SK-N-SH (cell line): ENCODE data around the gene ZDHHC14. TPM values are rescaled to one million over a fixed set of nuclear protein-coding genes. Genes with fewer than 3 reads are reported as not detected.

Experiments used
- CTCF ChIA-PET: fragments of 300-600, 350-600 bp; formaldehyde crosslinking; extraction: SDS; loops from one replicate; lab custom pipeline; 2021; lab: Yijun Ruan, JAX
- POLR2A ChIA-PET: fragments of 350-600 bp; sonication (Branson Sonifier 250); formaldehyde crosslinking; extraction: SDS; loops from one replicate; lab custom pipeline; 2020; ENCODE audit warnings: antibody characterized with exemption, inconsistent platforms; lab: Yijun Ruan, JAX
- DNase-seq: peaks from one replicate; pipeline ENCODE4 v3.0.0; 2012
- H2AFZ ChIP-seq: fragments of 200-600 bp; sonication (generic); 2 replicates; pipeline ENCODE4 v1.8.1; 2016; ENCODE audit warnings: antibody characterized with exemption, mild to moderate bottlenecking, low read depth
- H3F3A ChIP-seq: fragments of 200-600 bp; sonication (generic); replicated peaks from 2 replicates; pipeline ENCODE3; 2016; ENCODE audit warnings: antibody characterized with exemption, mild to moderate bottlenecking; ENCODE audit not compliant: insufficient read depth
- H3K27ac ChIP-seq, 2 experiments: fragments of 200-500 bp in 1 of 2; fragments of 200-600 bp in 1 of 2; sonication (Bioruptor generic) in 1 of 2; sonication (generic), shearing (Covaris generic) in 1 of 2; 2 replicates each; pipeline versions ENCODE4 v1.5.1 to v1.6.1; 2014 to 2016; ENCODE audit warnings: low read depth in 2 of 2, inconsistent platforms in 1 of 2, low read length in 1 of 2, mild to moderate bottlenecking in 1 of 2, mixed read lengths in 1 of 2
- H3K27me3 ChIP-seq: fragments of 200-600 bp; sonication (generic), shearing (Covaris generic); 2 replicates; pipeline ENCODE4 v1.6.1; 2016; ENCODE audit warnings: mixed run types; ENCODE audit not compliant: insufficient read depth
- H3K36me3 ChIP-seq, 2 experiments: fragments of 200-500 bp in 1 of 2; fragments of 200-600 bp in 1 of 2; sonication (Bioruptor generic) in 1 of 2; sonication (generic) in 1 of 2; replicated peaks in 1 of 2; 2 replicates each; pipeline versions ENCODE3 to v1.5.1; 2014 to 2016; ENCODE audit warnings: low read length in 1 of 2, mild to moderate bottlenecking in 1 of 2; ENCODE audit not compliant: insufficient read depth in 2 of 2, control insufficient read depth in 1 of 2
- H3K4me1 ChIP-seq, 2 experiments: fragments of 200-500 bp in 1 of 2; fragments of 200-600 bp in 1 of 2; sonication (Bioruptor generic) in 1 of 2; sonication (generic), shearing (Covaris generic) in 1 of 2; 2 replicates each; pipeline versions ENCODE4 v1.5.1 to v1.6.1; 2014 to 2016; ENCODE audit warnings: low read depth in 1 of 2, low read length in 1 of 2, mixed run types in 1 of 2; ENCODE audit not compliant: insufficient read depth in 2 of 2, control insufficient read depth in 1 of 2
- H3K4me2 ChIP-seq: fragments of 200-600 bp; sonication (generic), shearing (Covaris generic); 2 replicates; pipeline ENCODE4 v1.6.1; 2017; ENCODE audit warnings: mixed run types
- H3K4me3 ChIP-seq, 2 experiments: fragments of 200-500 bp in 1 of 2; fragments of 200-600 bp in 1 of 2; sonication (Bioruptor generic) in 1 of 2; sonication (generic), shearing (Covaris generic) in 1 of 2; 2 replicates each; pipeline versions ENCODE4 v1.5.1 to v1.8.1; 2014 to 2016; ENCODE audit warnings: low read depth in 2 of 2, inconsistent platforms in 1 of 2, low read length in 1 of 2, mild to moderate bottlenecking in 1 of 2, mixed read lengths in 1 of 2, moderate library complexity in 1 of 2
- H3K79me2 ChIP-seq: fragments of 200-600 bp; sonication (generic); 2 replicates; pipeline ENCODE4 v1.8.1; 2017; ENCODE audit warnings: mild to moderate bottlenecking; ENCODE audit not compliant: insufficient read depth
- H3K9ac ChIP-seq: fragments of 200-600 bp; sonication (generic); 2 replicates; pipeline ENCODE4 v1.6.1; 2017; ENCODE audit warnings: mixed run types
- H3K9me2 ChIP-seq: fragments of 200-600 bp; sonication (generic); 2 replicates; pipeline ENCODE4 v1.6.1; 2017; ENCODE audit warnings: mixed run types
- H3K9me3 ChIP-seq: fragments of 200-600 bp; sonication (generic); 2 replicates; pipeline ENCODE4 v1.6.1; 2017; ENCODE audit warnings: mixed run types, mild to moderate bottlenecking, moderate library complexity
- H4K20me1 ChIP-seq: fragments of 200-600 bp; sonication (generic); 2 replicates; pipeline ENCODE4 v1.6.1; 2017; ENCODE audit warnings: mild to moderate bottlenecking, mixed run types; ENCODE audit not compliant: insufficient read depth
- CHD2 ChIP-seq: fragments of 150-350 bp; IDR thresholded peaks from 2 replicates; pipeline ENCODE4 v1.6.1; 2018; ENCODE audit warnings: low read length; ENCODE audit not compliant: partially characterized antibody
- ELF1 ChIP-seq: IDR thresholded peaks from 2 replicates; pipeline ENCODE4 v1.4.0; 2012
- EP300 ChIP-seq, 2 experiments: IDR thresholded peaks; 2 replicates each; pipeline versions ENCODE4 v1.4.0 to v1.6.1; 2012; ENCODE audit warnings: borderline replicate concordance in 1 of 2, low read depth in 1 of 2, low read length in 1 of 2
- EZH2phosphoT487 ChIP-seq: fragments of 200-600 bp; sonication (generic); IDR thresholded peaks from 2 replicates; pipeline ENCODE4 v1.6.1; 2017; ENCODE audit warnings: low read depth, mixed run types, mild to moderate bottlenecking, antibody characterized with exemption, moderate library complexity, borderline replicate concordance
- FOSL2 ChIP-seq: IDR thresholded peaks from 2 replicates; pipeline ENCODE4 v1.4.0; 2012; ENCODE audit warnings: low read depth, mild to moderate bottlenecking, moderate library complexity, borderline replicate concordance
- FOXJ3 ChIP-seq: sonication (generic); formaldehyde crosslinking; IDR thresholded peaks from 2 replicates; pipeline ENCODE4 v1.5.1; 2020; ENCODE audit warnings: mild to moderate bottlenecking, missing genetic modification reagents
- GABPA ChIP-seq: IDR thresholded peaks from 2 replicates; pipeline ENCODE4 v1.4.0; 2012; ENCODE audit warnings: low read depth, mild to moderate bottlenecking
- GATA2 ChIP-seq: sonication (generic); formaldehyde crosslinking; IDR thresholded peaks from 2 replicates; pipeline ENCODE4 v1.5.0; 2020; ENCODE audit warnings: mild to moderate bottlenecking, missing genetic modification reagents
- IRF3 ChIP-seq: fragments of 150-350 bp; IDR thresholded peaks from 2 replicates; pipeline ENCODE4 v1.6.1; 2016; ENCODE audit warnings: mild to moderate bottlenecking, low read depth, low read length
- JUND ChIP-seq: IDR thresholded peaks from 2 replicates; pipeline ENCODE4 v1.4.0; 2012
- MAX ChIP-seq: IDR thresholded peaks from 2 replicates; pipeline ENCODE4 v1.4.0; 2012; ENCODE audit warnings: low read depth
- MEF2A ChIP-seq: IDR thresholded peaks from 2 replicates; pipeline ENCODE4 v1.4.0; 2012; ENCODE audit warnings: low read depth, borderline replicate concordance
- MXI1 ChIP-seq: IDR thresholded peaks from 2 replicates; pipeline ENCODE4 v1.6.1; 2012; ENCODE audit warnings: mild to moderate bottlenecking, low read depth, low read length, improper control_type of control experiment
- NRF1 ChIP-seq: IDR thresholded peaks from 2 replicates; pipeline ENCODE4 v1.6.1; 2012; ENCODE audit warnings: low read depth, mild to moderate bottlenecking, low read length
- PBX3 ChIP-seq: IDR thresholded peaks from 2 replicates; pipeline ENCODE4; 2012
- RCOR1 ChIP-seq: fragments of 150-350 bp; IDR thresholded peaks from 2 replicates; pipeline ENCODE4 v1.6.1; 2017; ENCODE audit warnings: antibody characterized with exemption, low read length
- RXRA ChIP-seq: IDR thresholded peaks from 2 replicates; pipeline ENCODE4 v1.4.0; 2012; ENCODE audit warnings: low read depth, mild to moderate bottlenecking, borderline replicate concordance
- SMC3 ChIP-seq: IDR thresholded peaks from 2 replicates; pipeline ENCODE4 v1.6.1; 2012; ENCODE audit warnings: low read depth, low read length, improper control_type of control experiment
- USF2 ChIP-seq: fragments of 150-350 bp; IDR thresholded peaks from 2 replicates; pipeline ENCODE4 v1.6.1; 2017; ENCODE audit warnings: antibody characterized with exemption, low read length, low read depth, borderline replicate concordance
- YY1 ChIP-seq: IDR thresholded peaks from 2 replicates; pipeline ENCODE4 v1.4.0; 2012; ENCODE audit warnings: low read depth, mild to moderate bottlenecking
- WGBS: methylation state at CpG from one replicate; pipeline ENCODE4 v1.1.6; 2017; ENCODE audit warnings: low lambda C conversion rate; 5-methylcytosine and 5-hydroxymethylcytosine counted together
- polyA plus RNA-seq, 3 experiments: library from polyadenylated mRNA; depleted of rRNA; stranded (reverse); fragments of >200 nt; gene quantifications; 2 replicates each; pipeline ENCODE4 v1.2.3, GENCODE V29; 2012

Gene ZDHHC14
- polyA plus RNA-seq, 1 of the 3 experiments (the other 2 are of a cell fraction) = 5.4 TPM

- no peaks in the 10 kb centered on the region for H3K27me3 ChIP-seq
- no peaks in the 10 kb centered on the region for H4K20me1 ChIP-seq
- H3K36me3 ChIP-seq = peaks cover 0 to under 1% of the 10 kb centered on the region in 2 experiments
- no peak overlapping the region for H3K4me2 ChIP-seq
- H2AFZ ChIP-seq = no peak overlapping the region
- 94% methylated on average over 11 of the region's 24 CpGs for WGBS
- no peaks in the 10 kb centered on the region for H3K79me2 ChIP-seq
- no peak overlapping the region for H3K4me3 ChIP-seq
- no peak for DNase-seq
- no peaks in the 10 kb centered on the region for H3F3A ChIP-seq
- no peaks in the 10 kb centered on the region for H3K9me2 ChIP-seq
- H3K27ac ChIP-seq = no peak overlapping the region
- no peak for TF ChIP-seq MEF2A
- no peak for TF ChIP-seq EP300 (IDR thresholded peaks at IDR 0.05; ENCODE audit: borderline replicate concordance in 1 of 2, low read depth in 1 of 2, low read length in 1 of 2)
- no peak for TF ChIP-seq USF2
- no peak for TF ChIP-seq ELF1
- TF ChIP-seq MAX = no peak
- TF ChIP-seq SMC3 = no peak
- no peak for TF ChIP-seq GABPA
- TF ChIP-seq PBX3 = no peak
- no peak for TF ChIP-seq FOXJ3
- TF ChIP-seq IRF3 = no peak
- TF ChIP-seq MXI1 = no peak
- no peak for TF ChIP-seq JUND
- no peak for TF ChIP-seq RCOR1
- TF ChIP-seq RXRA = no peak
- TF ChIP-seq YY1 = no peak
- TF ChIP-seq GATA2 (CRISPR knock-in tag) = no peak
- no peak for TF ChIP-seq EZH2phosphoT487
- TF ChIP-seq CHD2 = no peak
- TF ChIP-seq FOSL2 = no peak
- no peak for TF ChIP-seq NRF1
- TF ChIP-seq, all 33 proteins: peak for 0
- H3K9ac ChIP-seq = no peak overlapping the region
- ChIA-PET CTCF (interaction anchor here (0.7 to 1.2 kb wide), 2 partner anchors 12 to 36 kb away, joined by 3 read pairs; no protein-coding TSS in a partner anchor), POLR2A (no interaction called here)
- no peaks in the 10 kb centered on the region for H3K9me3 ChIP-seq
- no peaks in the 10 kb centered on the region; a peak in 1 of 4 replicates for H3K4me1 ChIP-seq
These were observed 167.9 kb downstream of the ZDHHC14 start for GRCh38 chr6:157548635-157549467.
